CD4-positive, alpha-beta T cell treated with Interleukin-15 for 4 hours (primary cell): Measurements from ENCODE around the gene HCN1.
"Not testable (repeated sequence)": the region's sequence is repeated elsewhere in the genome, so short reads cannot be mapped to it uniquely, and the experiment has no call there.

Experiments
- DNase-seq: peaks from one replicate; pipeline ENCODE4 v3.0.0-alpha.2; 2020; ENCODE audit warnings: low spot score

The HCN1 gene

GRCh38 chr5:45417285-45417998 lies 278.7 kb downstream of the HCN1 start:
- DNase-seq = no peak

GRCh38 chr5:45414620-45415573 lies 281.3 kb downstream of the HCN1 start:
- DNase-seq = no peak

GRCh38 chr5:45411971-45412612 lies 284.1 kb downstream of the HCN1 start:
- no peak for DNase-seq

GRCh38 chr5:45410304-45410995 lies 285.7 kb downstream of the HCN1 start:
- DNase-seq = no peak

- DNase-seq = no peak
Measured at GRCh38 chr5:45408067-45408466, 288.1 kb downstream of the HCN1 start.

- DNase-seq = no peak
Measured at GRCh38 chr5:45402804-45403455, 293.2 kb downstream of the HCN1 start.

- no peak for DNase-seq
Measured at GRCh38 chr5:45399041-45399440, 297.1 kb downstream of the HCN1 start.

GRCh38 chr5:45385321-45386058 lies 310.7 kb downstream of the HCN1 start:
- DNase-seq = no peak

- no peak for DNase-seq
Measured at GRCh38 chr5:45383985-45384384, 312.2 kb downstream of the HCN1 start.

GRCh38 chr5:45382583-45382982 lies 313.6 kb downstream of the HCN1 start:
- DNase-seq = no peak

GRCh38 chr5:45376417-45376816 lies 319.8 kb downstream of the HCN1 start:
- no peak for DNase-seq

- DNase-seq = no peak
Measured at GRCh38 chr5:45372629-45373028, 323.6 kb downstream of the HCN1 start.

- not testable (repeated sequence) for DNase-seq
Measured at GRCh38 chr5:45371423-45371822, 324.8 kb downstream of the HCN1 start.

- no peak for DNase-seq
Measured at GRCh38 chr5:45355189-45355992, 340.8 kb downstream of the HCN1 start.

- no peak for DNase-seq
Measured at GRCh38 chr5:45336464-45336863, 359.7 kb downstream of the HCN1 start.

GRCh38 chr5:45335978-45336377 lies 360.2 kb downstream of the HCN1 start:
- no peak for DNase-seq

GRCh38 chr5:45335346-45335745 lies 360.8 kb downstream of the HCN1 start:
- DNase-seq = no peak

GRCh38 chr5:45334939-45335338 lies 361.2 kb downstream of the HCN1 start:
- DNase-seq = no peak

GRCh38 chr5:45312627-45313026 lies 383.6 kb downstream of the HCN1 start:
- not testable (repeated sequence) for DNase-seq

GRCh38 chr5:45295231-45295630 lies 400.9 kb downstream of the HCN1 start:
- DNase-seq = no peak
